Karpas-422 (cell line): Measurements from ENCODE around the gene KAZN. TPM values are rescaled to one million over a fixed set of nuclear protein-coding genes. Genes with fewer than 3 reads are reported as not detected.

Experiments used
- DNase-seq: peaks from one replicate; pipeline ENCODE4 v3.0.0-alpha.2; 2015
- H2AFZ ChIP-seq: fragments of 200-600 bp; sonication (generic); 2 replicates; pipeline ENCODE4 v1.6.1; 2014; ENCODE audit warnings: antibody characterized with exemption, low read length, mixed read lengths
- H3K27ac ChIP-seq: fragments of 200-600 bp; sonication (generic); 2 replicates; pipeline ENCODE4 v1.5.1; 2014; ENCODE audit warnings: mild to moderate bottlenecking, low read length, moderate library complexity
- H3K27me3 ChIP-seq: fragments of 200-600 bp; sonication (generic); 2 replicates; pipeline ENCODE4 v1.6.1; 2014; ENCODE audit warnings: low read length, mixed read lengths
- H3K36me3 ChIP-seq: fragments of 200-600 bp; sonication (generic); 2 replicates; pipeline ENCODE4 v1.6.1; 2014; ENCODE audit warnings: low read length, mixed read lengths; ENCODE audit not compliant: insufficient read depth
- H3K4me1 ChIP-seq: fragments of 200-600 bp; sonication (generic); 2 replicates; pipeline ENCODE4 v1.6.1; 2014; ENCODE audit warnings: mild to moderate bottlenecking, low read length, mixed read lengths
- H3K4me2 ChIP-seq: fragments of 200-600 bp; sonication (generic); 2 replicates; pipeline ENCODE4 v1.6.1; 2014; ENCODE audit warnings: low read length, low read depth, mild to moderate bottlenecking; ENCODE audit not compliant: poor library complexity, severe bottlenecking
- H3K4me3 ChIP-seq: fragments of 200-600 bp; sonication (generic); 2 replicates; pipeline ENCODE4 v1.5.1; 2014; ENCODE audit warnings: mild to moderate bottlenecking, antibody characterized with exemption, low read length, mixed read lengths
- H3K79me2 ChIP-seq: fragments of 200-600 bp; sonication (generic); 2 replicates; pipeline ENCODE4 v1.6.1; 2014; ENCODE audit warnings: mild to moderate bottlenecking, low read length, mixed read lengths
- H3K9ac ChIP-seq: fragments of 200-600 bp; sonication (generic); 2 replicates; pipeline ENCODE4 v1.6.0; 2014; ENCODE audit warnings: low read length
- H3K9me2 ChIP-seq: fragments of 200-600 bp; sonication (generic), shearing (Covaris generic); replicated peaks from 2 replicates; pipeline ENCODE4 v1.6.0; 2014; ENCODE audit warnings: mild to moderate bottlenecking, low read length, moderate library complexity; ENCODE audit not compliant: insufficient read depth
- H3K9me3 ChIP-seq: fragments of 300-700, 200-600 bp; sonication (generic); 2 replicates; pipeline ENCODE4 v1.6.1; 2014; ENCODE audit warnings: low read length, mixed read lengths
- H4K20me1 ChIP-seq: fragments of 200-600 bp; sonication (generic); 2 replicates; pipeline ENCODE4 v1.6.1; 2014; ENCODE audit warnings: mild to moderate bottlenecking, antibody characterized with exemption, low read length, low read depth; ENCODE audit not compliant: insufficient read depth
- total RNA-seq: library from RNA; depleted of rRNA; stranded (reverse); fragments of >200 nt; shearing (Covaris generic); gene quantifications from 2 replicates; pipeline ENCODE4 v1.2.3, GENCODE V29; 2014; ENCODE audit warnings: low replicate concordance

The KAZN gene
- total RNA-seq, 1 experiment from 2014 or later = not detected

DNA sequence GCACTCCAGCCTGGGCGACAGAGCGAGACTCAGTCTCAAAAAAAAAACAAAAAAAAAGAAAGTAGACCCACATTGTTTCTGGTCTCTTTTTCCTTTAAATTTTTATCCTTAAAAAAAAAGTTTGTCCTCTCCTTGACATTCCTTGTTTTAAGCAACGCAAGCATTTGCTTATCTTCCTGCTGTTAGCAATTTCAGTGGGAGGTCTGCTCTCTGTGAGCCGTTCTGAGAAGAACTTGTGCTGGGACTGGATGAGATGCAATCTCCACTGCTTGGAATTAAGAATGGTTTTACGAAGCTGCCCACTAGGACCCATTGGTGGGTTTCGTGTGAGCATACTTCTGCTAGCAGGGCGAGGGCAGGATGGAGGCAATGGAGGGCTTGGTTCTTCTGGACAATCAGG lies 329.9 kb downstream of the KAZN start:
- Histone ChIP-seq H4K20me1 (no peaks in the 10 kb centered on the region), H3K9ac (no peak overlapping the region), H3K9me2 (no peaks in the 10 kb centered on the region), H3K4me1 (no peaks in the 10 kb centered on the region), H3K27ac (no peak overlapping the region), H3K36me3 (no peaks in the 10 kb centered on the region), H3K4me3 (no peak overlapping the region), H3K9me3 (no peaks in the 10 kb centered on the region), H3K79me2 (no peaks in the 10 kb centered on the region), H3K4me2 (no peak overlapping the region), H2AFZ (no peak overlapping the region), H3K27me3 (no peaks in the 10 kb centered on the region)
- DNase-seq = no peak

- Histone ChIP-seq H3K27me3 (no peaks in the 10 kb centered on the region), H2AFZ (no peak overlapping the region), H3K4me1 (no peaks in the 10 kb centered on the region), H4K20me1 (no peaks in the 10 kb centered on the region), H3K9me2 (no peaks in the 10 kb centered on the region), H3K27ac (no peak overlapping the region), H3K4me3 (no peak overlapping the region), H3K9me3 (no peaks in the 10 kb centered on the region), H3K9ac (no peak overlapping the region), H3K4me2 (no peak overlapping the region), H3K79me2 (no peaks in the 10 kb centered on the region), H3K36me3 (no peaks in the 10 kb centered on the region)
- DNase-seq = no peak
Measured at GRCh38 chr1:14928886-14929546, 330.5 kb downstream of the KAZN start.

DNA sequence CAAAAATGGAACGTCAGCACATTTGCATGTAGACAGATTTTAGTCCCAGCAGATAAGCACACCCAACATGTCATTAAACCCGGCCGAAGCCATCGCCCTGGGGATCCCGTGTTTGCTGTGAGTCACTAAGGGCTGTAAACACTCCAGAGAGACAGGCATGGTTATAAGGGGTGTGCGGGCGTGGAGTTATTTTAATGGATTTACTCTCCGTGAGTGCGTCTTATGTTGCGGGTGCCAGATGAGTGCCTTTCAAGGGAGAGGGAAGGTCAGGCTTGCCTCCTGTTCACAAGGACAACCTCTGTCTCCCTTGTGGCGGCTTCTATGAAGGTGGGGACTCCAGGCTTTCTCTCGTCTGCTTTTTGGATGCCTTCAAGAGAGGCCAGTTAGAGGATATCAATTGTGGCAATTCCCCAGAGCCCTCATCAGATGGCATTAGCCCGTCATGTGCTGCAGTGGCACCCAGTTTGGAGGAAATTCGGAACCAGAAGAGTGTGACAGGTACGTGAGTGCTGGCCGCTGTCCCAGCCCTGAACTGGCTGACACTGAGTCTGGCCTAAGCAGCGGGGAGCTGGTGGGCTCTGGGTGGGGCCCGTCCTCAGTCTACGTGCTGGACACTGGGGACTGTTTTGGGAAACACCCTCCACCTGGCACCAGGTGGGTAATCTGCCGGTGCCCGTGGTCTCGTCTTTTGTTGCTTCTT lies 331.2 kb downstream of the KAZN start:
- no peak overlapping the region for H3K4me3 ChIP-seq
- DNase-seq = no peak
- H3K36me3 ChIP-seq = no peaks in the 10 kb centered on the region
- no peaks in the 10 kb centered on the region for H3K9me3 ChIP-seq
- H2AFZ ChIP-seq = no peak overlapping the region
- no peaks in the 10 kb centered on the region for H3K79me2 ChIP-seq
- no peaks in the 10 kb centered on the region for H4K20me1 ChIP-seq
- no peaks in the 10 kb centered on the region for H3K4me1 ChIP-seq
- H3K27me3 ChIP-seq = no peaks in the 10 kb centered on the region
- no peak overlapping the region for H3K9ac ChIP-seq
- H3K27ac ChIP-seq = no peak overlapping the region
- no peaks in the 10 kb centered on the region for H3K9me2 ChIP-seq
- no peak overlapping the region for H3K4me2 ChIP-seq

DNA sequence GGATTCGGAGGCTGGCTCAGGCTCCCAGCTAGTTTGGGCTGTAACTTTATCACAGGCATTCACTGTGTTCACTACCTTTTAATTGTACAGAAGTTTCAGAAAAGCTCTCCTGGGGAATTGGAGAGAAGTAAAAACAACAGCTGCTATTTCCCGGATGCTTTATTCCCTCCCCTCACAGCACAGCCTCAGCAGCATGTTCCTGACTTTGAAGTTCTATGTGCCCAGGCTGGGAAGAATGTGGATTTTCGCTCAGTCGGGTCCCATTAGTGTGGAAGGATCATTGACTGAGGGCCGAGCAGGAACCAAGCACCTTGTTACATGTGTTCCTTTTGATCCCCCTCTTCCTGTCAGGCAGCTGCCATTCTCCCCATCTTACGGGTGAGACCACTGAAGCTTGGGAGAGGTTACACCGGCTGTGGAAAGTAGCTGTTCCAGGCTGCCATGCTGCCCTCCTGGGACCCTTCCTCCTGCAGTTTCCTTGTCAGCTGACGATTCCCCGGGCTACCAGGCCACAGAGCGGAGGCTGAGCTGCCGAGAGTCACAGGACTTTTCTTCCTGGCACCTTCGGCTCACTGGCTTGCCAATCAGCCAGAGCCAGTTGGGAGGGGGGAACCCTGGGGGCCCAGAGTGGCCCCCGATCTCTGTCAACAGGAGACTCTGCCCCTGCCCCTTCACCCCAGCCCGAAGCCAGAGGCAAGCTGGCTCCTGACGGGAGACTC lies 331.9 kb downstream of the KAZN start:
- Histone ChIP-seq H3K9me3 (no peaks in the 10 kb centered on the region), H3K4me3 (no peak overlapping the region), H3K79me2 (no peaks in the 10 kb centered on the region), H2AFZ (no peak overlapping the region), H3K4me2 (no peak overlapping the region), H3K36me3 (no peaks in the 10 kb centered on the region), H3K9ac (no peak overlapping the region), H3K4me1 (no peaks in the 10 kb centered on the region), H4K20me1 (no peaks in the 10 kb centered on the region), H3K27me3 (no peaks in the 10 kb centered on the region), H3K9me2 (no peaks in the 10 kb centered on the region), H3K27ac (no peak overlapping the region)
- no peak for DNase-seq

GRCh38 chr1:14932034-14932638 lies 333.7 kb downstream of the KAZN start:
- no peaks in the 10 kb centered on the region for H3K27me3 ChIP-seq
- no peak overlapping the region for H3K27ac ChIP-seq
- H3K9me2 ChIP-seq = no peaks in the 10 kb centered on the region
- H4K20me1 ChIP-seq = no peaks in the 10 kb centered on the region
- H3K4me1 ChIP-seq = no peaks in the 10 kb centered on the region
- no peak for DNase-seq
- no peak overlapping the region for H3K9ac ChIP-seq
- H3K79me2 ChIP-seq = no peaks in the 10 kb centered on the region
- H2AFZ ChIP-seq = no peak overlapping the region
- no peak overlapping the region for H3K4me3 ChIP-seq
- no peaks in the 10 kb centered on the region for H3K9me3 ChIP-seq
- H3K36me3 ChIP-seq = no peaks in the 10 kb centered on the region
- no peak overlapping the region for H3K4me2 ChIP-seq

- Histone ChIP-seq H4K20me1 (no peaks in the 10 kb centered on the region), H3K27ac (no peak overlapping the region), H3K36me3 (no peaks in the 10 kb centered on the region), H3K79me2 (no peaks in the 10 kb centered on the region), H3K27me3 (no peaks in the 10 kb centered on the region), H3K9me2 (no peaks in the 10 kb centered on the region), H2AFZ (no peak overlapping the region), H3K4me2 (no peak overlapping the region), H3K4me1 (no peaks in the 10 kb centered on the region), H3K4me3 (no peak overlapping the region), H3K9ac (no peak overlapping the region), H3K9me3 (no peaks in the 10 kb centered on the region)
- DNase-seq = no peak
Measured at GRCh38 chr1:14934867-14935266, 336.4 kb downstream of the KAZN start.

DNA sequence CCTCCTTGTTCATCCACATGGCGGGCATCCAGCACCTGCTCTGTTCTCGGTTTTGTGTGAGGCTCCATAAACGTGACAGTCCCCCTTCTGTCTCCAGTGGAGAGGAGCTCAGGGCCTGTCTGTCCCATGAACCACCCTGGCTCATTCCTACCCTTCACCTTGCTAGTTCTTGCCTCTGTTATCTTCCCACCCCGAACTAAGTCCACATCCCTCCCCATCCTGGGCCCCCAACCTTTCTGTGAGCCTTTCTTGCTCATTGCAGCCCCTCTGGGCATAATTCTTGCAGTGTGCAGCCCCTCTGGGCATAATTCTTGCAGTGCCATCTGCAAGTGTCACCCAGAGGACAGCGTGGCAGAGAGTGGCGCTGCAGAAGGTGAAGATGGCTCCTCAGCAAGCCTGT lies 338.3 kb downstream of the KAZN start:
- H3K4me2 ChIP-seq = no peak overlapping the region

More for the DNA sequence above, 338.3 kb downstream of the KAZN start:
- no peak for DNase-seq
- H3K36me3 ChIP-seq = no peaks in the 10 kb centered on the region
- no peaks in the 10 kb centered on the region for H4K20me1 ChIP-seq
- H3K27ac ChIP-seq = no peak overlapping the region
- no peaks in the 10 kb centered on the region for H3K9me2 ChIP-seq
- H3K4me3 ChIP-seq = no peak overlapping the region
- no peaks in the 10 kb centered on the region for H3K4me1 ChIP-seq
- no peak overlapping the region for H3K9ac ChIP-seq
- no peaks in the 10 kb centered on the region for H3K79me2 ChIP-seq
- H3K27me3 ChIP-seq = no peaks in the 10 kb centered on the region
- H2AFZ ChIP-seq = no peak overlapping the region
- no peaks in the 10 kb centered on the region for H3K9me3 ChIP-seq
